T follicular helper cell (primary cell): ENCODE results near the gene ARHGAP19.

Source experiments
- DNase-seq: peaks from one replicate; pipeline ENCODE4 v3.0.0-alpha.2; 2020; ENCODE audit warnings: low read depth

ARHGAP19 gene

DNA sequence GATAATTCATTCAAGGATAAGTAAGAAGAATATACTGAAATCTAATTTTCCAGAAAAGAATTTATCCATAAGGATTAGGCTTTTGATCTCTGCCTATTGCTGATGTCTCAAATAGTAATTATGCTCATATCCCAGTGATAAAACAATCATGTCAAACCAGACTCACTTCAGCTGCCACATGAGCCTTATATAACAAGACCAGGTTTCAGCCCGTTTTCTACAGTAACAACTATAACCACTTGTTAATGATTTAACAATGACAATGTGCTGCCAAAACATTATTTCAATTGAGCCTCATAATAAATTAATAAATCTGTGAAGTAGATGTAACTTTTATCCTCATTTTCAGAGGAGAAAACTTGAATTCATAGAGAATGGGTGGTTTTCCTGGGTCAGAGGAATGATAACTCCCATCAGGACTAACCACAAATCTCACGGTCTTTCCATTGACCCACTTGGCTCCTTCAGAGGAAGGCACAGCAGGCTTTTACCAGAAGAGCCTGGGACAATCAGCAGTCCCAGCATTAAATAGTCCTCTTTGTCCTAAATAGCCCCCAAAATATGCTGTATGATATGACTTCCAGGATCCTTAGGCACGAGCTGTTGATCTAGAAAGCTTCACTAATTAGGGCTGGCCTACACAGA, 64.2 kb downstream of the ARHGAP19 start:
- DNase-seq: no peak

DNA sequence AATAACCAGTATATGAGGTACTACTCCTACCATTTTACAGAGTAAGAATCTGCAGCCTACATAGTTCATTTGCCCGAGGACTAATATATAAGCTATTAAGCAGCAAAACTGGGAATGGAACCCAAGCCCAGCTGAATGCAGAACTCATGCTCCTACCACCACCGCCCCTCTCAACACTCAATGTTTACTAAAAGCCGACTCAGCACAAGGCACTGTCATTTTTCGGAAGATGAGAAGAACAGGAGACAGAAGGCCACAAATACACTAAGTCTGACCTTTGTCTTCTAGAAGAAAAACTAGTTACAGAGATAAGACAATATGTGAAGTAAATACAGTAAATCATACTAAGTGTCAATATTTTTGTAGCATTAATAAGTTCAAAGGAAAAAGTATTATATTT, 66.0 kb downstream of the ARHGAP19 start:
- no peak for DNase-seq

DNA sequence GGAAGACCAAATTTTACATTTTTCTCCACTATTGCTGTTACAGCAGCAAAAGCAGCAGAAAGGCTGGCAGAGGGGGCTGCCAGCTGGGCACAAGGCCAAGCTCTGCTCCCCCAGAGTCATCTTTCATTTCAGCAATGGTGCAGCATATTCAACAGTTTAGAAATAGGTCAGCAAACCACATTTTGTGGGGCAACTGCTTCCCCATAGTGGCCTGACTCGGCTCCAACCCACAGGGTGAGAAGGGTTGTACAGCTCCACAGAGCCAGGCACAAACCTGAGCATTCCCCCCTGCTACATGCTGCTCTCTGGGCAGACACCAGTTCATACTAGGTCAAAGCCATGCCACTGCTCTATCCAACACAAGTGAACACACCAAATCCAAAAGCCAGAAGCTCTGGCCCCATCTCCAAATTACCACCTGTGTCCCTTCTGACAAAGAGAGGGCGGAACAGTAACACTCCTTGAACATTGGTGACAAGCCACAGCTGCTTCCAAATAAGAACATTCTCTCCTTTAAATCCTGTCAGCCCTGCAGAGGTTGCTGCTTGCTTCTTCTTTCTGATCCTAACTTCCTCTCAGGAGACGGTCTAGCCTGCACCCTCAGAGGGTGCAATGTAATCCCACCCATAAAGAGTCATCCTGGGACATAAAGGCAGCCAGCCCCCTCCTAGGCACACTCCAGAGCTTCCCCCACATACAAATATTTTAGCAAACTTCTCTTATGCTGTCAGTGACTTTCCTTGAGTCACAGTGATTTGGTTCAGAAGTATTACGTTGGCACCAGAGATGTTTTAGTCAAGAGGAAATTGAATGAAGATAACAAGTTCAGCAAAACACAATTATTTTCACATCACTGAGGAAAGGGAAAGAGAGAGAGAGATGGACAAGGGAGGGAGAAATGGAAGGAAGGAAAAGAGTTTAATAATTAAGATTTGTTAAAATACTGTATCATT, 67.7 kb downstream of the ARHGAP19 start:
- no peak for DNase-seq

DNA sequence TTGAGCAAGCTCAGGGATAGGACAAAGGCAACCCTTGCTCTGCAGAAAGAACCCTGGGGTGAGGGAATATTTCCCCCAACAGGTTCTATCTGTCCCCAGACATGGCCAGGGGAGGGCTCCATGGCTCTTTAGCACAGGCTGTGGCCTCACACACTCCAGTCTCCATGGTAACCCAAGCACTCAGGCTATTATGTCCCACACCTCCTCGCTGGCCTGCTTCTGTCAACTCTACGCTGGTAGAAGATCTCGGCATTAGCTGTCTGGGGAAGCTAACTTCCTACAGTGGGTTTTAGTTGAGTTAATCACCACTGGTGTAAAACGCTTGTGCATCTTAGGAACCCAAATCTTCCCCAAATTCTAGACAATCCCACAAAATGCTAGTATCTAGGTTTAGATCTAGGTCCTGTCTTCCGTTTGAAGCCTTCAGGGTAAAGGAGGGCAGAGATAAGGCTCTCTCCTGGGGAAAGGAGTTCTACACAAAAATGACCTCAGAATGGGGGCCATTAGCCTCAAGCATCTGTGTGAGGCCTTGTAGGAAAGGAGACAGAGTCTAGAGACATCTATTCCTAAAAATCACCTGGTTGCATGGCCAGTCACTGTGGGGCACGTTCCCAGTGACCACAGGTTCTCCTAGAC, 70.0 kb downstream of the ARHGAP19 start:
- no peak for DNase-seq

DNA sequence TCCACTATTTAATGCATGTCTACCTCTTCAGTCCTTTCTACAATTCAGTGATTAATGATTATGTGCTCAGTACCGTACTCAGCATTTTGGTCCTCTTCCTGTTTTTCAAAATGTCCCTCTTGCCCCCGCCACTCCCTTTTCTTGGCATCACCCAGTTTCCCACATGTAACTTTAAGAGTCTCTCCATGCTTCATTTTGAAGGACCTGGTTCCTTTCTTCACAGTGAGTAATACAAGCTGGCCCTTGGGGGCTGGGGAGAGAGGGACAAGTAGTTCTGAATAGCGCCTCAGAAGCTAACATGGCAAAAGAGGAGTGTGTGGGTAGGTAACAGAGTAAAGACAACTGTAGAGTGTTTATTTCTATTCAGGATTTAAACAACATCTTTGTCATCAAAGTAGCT, 72.1 kb downstream of the ARHGAP19 start:
- no peak for DNase-seq

DNA sequence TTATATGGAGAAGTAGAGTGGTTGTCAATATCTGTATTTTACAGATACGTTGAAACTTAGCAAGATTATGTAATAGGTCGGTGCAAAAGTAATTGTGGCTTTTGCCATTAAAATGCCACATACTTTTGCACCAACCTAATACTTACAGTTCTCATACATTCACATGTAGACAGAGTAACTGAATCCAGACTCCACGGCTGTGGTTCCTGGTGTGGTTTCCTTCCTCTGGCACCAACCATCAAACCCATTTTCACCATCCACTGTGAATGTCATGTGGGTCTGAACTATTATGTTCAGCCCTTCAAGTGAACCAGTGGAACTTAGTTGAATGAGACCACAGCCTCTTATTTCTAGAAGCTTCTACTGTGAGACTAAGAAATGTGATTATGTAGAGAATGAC, 75.1 kb downstream of the ARHGAP19 start:
- DNase-seq: no peak

DNA sequence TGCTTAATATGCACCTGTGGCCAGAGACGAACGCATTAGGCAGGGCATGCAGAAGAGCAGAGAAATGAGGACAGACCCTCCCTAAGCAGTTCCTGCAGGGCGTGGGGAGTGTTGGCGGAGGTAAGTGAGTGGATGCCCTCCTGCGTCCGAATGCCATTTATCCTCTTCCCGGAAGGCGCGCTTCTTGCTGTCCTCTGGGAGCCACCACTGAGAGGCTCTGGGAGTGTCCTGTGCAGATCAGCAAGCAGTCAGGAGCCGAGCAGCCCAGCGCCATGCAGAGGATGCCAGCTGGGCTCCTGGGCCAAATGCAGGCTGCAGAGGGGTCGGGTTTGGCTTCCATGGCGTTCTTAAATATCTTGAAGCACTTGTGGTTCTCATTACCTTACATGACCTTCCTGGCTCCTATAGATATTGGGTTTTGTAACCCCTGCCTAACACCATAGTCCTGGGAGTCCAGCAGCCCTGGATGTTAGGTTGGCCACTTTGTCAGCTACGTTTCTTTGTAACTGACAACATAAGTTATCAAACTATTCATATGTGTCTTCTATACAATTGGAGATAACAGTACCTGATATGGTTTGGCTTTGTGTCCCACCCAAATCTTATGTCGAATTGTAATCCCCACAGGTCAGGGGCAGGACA, 76.7 kb downstream of the ARHGAP19 start:
- no peak for DNase-seq

DNA sequence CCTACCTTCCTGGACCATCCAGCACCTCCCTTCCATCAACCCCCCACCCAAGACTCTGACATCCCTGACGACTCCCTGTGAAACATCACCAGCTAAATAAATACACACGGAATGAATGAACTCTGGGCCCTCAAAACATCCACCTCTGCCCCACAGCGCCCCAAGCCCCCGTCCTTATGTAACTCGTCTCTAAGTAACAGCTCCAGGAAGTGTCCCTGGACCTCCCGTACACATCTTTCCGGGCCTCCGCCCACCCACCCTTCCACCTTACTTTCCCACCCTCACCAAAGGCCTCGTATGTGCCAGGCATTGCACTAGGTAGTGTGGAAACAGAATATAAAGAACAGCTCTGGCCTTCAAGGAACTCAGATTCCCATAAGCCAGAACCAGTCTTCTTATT, 79.0 kb downstream of the ARHGAP19 start:
- no peak for DNase-seq

DNA sequence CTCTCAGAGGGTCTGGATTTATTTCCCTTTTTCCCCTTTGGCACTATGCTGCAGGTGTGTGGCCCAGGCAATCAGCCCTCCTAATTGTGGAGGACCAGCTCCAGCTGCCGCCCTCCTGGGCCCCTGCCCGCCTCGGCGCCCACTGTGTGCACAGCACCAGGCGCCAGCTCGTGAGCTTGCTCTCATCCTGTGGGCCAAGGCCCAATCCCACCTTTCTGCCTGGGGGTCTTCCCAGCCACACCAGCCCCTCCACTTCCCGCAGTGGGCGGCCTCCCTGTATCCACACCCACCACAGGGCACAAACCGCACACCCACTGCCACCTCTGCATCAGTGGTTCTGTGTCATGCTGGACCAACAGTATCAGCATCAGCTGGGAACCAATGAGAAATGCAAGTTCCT, 81.2 kb downstream of the ARHGAP19 start:
- no peak for DNase-seq

DNA sequence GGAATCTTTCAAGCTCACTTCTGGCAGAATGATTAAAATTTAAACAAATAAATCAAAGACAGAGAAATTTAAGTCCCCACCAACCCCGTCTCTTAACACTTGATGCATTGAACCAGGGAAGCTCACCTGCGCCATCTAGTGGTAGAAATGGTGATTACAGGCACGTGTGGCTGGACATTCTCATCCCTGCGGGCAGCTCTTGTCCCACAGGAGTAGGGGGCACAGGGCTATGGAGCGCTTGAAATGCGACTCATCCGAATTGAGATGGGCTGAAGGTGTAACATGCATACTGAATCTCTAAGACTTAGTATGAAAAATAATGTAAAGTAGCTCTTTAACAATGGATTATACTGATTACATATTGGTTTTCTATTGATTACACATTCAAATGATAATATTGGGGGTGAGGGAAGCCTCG, 81.9 kb downstream of the ARHGAP19 start:
- peak; percentile 41 for DNase-seq

DNA sequence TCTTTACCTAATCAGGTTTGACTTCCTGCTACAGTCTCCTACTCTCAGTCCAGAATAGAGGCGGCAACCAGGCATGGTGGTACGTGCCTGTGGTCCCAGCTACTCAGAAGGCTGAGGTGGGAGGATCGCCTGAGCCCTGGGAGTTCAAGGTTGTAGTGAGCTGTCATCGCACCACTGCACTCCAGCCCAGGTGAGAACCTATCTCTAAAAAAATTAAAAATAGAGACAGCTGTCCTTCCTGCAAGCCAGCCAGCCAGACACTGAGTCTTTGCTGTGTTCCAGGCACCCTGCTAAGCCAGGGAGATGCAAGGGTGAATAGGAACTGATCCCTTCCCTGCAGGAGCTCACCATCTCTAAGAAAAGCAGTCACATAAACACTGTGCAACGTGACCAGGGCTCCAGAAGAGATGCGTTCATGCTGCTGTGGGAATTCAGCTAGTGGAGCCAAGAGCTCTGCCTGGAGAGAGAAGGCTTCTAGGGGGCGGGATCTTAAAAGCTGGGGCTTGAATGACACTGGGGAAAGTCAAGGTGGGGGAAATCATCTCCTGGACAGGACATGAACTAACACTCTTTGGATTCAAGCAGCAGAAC, 84.6 kb downstream of the ARHGAP19 start:
- no peak for DNase-seq

DNA sequence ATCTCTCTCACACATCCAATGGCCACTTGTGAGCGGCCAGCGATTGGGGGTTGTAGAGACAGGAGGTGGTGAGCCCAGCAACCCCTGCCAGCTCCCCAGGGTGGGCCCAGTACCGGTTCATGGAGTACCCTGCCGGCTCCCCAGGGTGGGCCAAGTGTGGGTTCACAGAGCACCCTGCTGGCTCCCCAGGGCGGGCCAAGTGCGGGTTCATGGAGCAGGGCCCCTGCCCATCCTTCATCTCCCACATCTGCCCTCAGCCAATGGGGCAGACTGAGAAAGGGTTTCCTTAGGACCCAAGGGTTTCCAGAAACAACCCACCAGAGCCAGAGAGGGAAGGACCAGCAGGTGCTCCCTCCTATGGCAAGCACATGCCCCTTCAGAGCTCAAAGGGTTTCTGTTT, 85.3 kb downstream of the ARHGAP19 start:
- no peak for DNase-seq

DNA sequence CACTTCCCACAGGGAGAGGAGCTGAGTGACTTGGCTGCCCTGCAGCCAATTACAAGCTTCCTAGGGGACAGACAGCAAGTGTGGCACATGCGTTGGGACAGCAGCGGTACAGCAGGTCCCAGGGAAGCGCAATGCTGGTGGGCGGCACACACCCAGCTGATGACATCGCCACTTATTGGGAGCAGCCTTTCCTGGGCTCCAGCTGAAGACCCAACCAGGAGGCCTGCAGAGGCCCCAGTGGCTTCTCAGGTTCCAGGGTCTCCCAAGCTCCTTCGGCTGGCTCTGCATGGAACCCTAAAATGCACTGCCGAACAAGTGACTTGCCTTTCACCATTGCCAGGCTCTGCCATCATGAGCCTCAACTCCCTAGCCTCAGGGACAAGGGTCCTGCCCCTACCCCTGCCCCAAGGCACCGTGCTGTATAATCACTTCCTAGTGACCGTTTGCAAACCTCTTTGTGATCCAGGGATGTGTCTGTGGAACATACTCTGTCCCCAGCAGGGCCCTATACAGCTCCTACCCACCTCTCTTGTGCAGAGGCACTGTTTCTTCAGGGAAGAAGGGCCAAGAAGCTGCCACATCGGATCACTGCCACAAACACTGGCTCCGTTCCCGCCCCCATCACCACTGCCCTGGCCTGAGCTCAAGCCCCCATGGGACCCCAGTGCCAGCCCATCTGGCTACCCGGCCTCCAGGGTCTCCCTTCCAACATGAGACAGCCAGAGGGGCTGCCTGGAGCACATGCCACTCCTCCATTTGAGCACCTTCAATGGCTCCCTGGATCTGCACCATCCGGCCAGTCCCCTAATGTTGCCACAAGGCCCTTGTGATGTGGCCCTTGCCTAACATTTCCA, 87.4 kb downstream of the ARHGAP19 start:
- DNase-seq: no peak

DNA sequence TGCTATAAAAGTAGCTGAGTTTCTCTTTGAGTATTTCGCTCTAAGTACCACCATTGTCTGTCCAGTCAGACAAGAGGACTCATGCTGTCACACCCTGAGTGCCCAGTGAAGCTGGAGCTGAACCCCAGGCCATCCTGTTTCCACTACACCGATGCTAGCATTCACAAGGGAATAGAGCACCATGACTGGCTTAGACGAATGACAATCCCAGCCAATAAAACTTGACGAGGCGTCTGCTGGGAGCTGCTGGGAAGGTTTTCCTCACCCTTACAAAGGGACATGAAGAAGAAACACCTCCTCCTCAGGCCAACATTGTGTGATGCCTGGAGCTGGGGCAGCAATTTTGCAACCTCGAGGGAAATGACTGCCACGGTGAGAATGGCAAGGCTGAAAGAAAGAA, 89.2 kb downstream of the ARHGAP19 start:
- DNase-seq: no peak

DNA sequence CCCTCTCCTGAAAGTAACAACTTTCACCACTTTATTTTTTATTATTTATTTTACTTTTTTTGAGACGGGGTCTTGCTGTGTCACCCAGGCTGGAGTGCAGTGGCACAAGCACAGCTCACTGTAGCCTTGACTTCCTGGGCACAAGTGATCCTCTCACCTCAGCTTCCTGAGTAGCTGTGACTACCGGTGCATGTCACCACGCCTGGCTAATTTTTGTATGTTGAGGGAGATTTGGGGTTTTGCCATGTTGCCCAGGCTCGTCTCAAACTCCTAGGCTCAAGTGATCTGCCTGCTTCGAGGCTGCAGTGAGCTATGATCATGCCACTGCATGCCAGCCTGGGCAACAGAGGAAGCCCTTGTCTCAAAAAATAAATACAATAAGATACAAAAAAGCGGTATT, 91.8 kb downstream of the ARHGAP19 start:
- no peak for DNase-seq

DNA sequence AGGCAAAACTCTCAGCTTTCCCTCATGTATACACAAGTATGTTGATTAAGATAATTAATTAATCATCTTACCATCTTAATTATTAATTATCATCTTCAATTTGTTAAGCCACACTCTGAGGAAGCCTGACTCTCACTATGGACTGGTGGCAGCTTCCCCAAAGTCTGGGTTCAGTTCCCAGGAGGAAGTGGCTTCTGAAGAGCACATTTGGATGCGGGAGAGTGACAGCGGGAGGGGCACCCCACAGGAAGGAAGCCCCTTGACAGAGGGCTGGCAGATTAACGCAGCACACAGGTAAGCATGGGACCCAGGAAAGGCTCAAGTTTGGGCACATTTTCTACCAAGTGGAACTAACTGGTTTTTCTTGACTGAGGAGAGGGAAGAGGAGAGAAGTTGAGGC, 93.3 kb downstream of the ARHGAP19 start:
- DNase-seq: no peak

DNA sequence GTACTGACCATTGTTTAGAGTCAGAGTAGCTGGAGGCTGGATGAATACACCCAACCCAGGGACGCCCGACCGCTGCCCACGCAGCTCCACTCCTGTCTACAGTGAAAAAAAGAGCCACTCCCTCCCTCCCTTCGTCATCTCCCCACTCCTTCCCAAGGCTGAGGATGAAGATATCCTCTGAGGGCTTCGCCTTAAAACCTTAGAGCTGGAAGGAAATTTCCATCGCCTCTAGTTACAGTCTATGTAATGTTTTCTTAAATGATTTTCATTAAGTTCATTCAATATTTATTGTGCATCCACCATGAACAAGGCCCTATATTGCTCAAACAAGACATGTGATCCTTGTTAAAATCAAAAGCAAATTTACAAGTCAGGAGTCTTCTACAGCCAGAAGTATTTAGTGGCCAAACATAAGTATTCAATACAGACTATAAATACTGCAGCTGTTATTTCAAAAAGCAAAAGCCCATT, 95.4 kb downstream of the ARHGAP19 start:
- no peak for DNase-seq

DNA sequence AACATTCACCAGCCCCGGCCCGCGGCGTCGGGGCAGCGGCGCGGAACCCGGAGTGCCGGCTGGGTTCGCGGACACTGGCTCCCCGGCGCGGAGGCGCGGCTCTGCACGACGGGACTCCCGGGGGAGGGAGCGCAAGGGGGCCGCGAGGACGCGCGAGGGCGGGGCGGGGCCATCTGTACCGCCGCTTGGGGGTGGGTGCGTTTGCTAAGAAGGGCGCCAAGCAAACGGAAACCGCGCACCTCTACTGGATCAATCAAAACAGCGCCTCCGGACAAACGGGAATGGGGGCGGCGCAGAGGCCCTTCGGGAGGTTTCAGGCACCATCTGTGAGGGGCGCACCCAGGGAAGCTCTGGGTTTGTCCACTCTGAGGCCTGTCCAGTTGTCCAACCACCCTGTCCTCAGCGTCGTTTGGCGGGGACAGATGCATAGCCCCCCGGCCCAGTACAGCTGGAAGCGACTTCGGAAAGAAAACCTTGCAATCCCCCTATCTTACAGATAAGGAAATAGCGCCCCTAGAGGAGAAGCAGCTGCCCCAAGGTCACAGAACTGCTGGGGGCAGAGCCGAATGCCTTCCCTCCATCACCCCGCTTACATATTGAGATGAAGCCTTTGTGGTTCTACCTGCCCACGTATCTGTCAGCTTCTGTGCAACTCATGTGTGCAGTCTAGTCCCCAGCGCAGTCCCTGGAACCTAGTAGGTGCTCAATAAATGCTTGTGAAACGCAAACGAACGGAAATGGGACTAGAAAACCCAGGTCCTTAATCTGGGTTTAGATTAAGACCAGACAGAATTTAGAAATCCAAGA, 96.0 kb downstream of the ARHGAP19 start:
- peak; percentile 40 for DNase-seq

DNA sequence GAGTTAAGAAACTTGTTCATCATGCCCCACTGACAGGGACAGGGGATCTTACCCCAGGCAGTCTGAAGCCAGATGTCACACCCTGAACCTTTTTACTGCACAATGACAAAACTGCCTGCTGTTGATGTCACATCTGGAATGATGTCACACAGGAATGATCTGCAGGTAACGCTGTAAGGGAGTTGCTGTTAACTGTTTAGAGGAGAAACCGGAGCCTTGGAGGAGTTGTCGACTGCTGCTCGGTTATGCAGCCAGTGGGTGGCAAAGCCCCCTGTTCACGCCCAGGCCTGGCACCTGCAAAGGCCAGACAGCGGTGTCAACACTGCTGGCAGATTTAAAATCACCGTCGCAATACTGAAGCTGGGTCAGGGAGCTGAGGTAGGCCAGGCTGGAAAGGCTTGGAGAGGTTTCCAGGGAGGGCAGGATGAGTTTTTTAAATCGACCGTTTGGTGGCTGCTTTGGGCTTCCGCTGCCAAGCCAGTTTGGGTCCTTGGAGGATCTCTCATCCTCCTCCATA, 96.7 kb downstream of the ARHGAP19 start:
- no peak for DNase-seq

DNA sequence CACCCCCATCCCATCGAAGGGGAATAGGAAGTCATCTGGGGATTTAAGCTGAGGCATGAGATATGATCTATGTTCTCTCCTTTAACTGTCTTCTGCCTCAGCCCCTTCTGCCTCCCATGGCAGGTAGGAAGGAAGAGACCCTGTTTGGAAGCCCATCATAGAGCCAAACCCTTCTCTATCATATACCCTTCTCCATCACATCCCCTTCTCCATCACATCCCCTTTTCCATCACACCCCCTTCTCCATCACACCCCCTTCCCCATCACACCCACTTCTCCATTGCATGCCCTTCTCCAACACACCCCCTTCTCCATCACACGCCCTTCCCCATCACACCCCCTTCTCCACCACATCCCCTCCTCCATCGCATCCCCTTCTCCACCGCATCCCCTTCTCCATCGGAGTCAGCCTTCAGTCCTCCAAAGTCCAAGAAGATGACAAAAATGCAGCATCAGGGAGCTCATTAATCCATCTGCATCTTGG, 99.4 kb downstream of the ARHGAP19 start:
- DNase-seq: no peak
